Activated effector memory CD4-positive, alpha-beta T cell treated with Interleukin-2 at 50 U/mL for 16 hours (primary cell): Measurements from ENCODE around the gene ARHGAP25.
"Not testable (repeated sequence)": the region's sequence is repeated elsewhere in the genome, so short reads cannot be mapped to it uniquely, and the experiment has no call there.

Source experiments
- DNase-seq: peaks from one replicate; pipeline ENCODE4 v3.0.0-alpha.2; 2020

Gene ARHGAP25

DNA sequence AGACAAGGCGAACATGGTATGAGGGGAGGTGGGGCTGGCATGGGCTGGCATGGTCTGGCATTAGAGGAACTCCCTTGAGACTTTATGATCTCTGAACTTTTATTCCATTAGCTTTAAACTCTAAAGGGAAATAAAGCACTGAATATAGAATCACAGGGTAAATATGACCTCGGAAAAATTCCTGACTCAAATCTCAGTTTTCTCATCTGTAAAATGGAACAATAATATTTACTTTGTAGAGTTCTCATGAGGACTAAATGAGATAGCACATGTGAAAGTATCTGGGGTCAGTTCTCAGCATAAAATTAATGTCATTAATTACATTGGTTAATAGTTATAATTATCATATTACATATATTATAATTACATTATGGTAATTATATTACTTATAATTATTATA lies 65.9 kb downstream of the ARHGAP25 start:
- DNase-seq: no peak

DNA sequence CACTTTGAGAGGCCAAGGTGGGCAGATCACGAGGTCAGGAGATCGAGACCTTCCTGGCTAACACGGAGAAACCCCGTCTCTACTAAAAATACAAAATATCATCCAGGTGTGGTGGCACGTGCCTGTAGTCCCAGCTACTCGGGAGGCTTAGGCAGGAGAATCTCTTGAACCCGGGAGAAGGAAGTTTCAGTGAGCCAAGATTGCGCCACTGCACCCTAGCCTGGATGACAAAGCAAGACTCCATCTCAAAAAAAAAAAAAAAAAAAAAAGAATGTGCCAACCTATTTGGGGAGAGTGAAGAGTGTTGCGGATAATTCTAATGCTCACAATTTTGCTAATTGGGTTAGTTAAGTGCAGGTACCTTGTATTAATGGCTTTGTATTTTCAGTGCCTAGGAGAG lies 67.5 kb downstream of the ARHGAP25 start:
- not testable (repeated sequence) for DNase-seq

DNA sequence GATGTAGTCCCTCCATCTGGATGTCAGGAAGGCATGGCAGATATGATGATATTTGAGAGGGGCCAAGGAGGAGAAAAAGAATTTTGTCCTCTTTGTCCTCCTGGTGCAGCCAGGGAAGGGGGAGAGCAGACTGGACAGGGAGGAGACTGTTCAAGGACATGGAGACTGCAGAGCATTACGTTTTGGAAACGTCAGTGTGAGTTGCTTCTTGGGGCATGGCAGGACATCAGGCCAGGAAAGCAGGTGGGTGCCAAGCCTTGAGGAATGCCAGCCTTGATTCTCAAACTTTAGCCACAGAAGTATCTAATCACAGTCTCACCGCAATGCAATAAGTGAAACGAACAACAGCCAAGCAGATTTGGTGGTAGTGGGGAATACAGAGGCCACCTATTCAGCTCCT lies 70.4 kb downstream of the ARHGAP25 start:
- DNase-seq: no peak

DNA sequence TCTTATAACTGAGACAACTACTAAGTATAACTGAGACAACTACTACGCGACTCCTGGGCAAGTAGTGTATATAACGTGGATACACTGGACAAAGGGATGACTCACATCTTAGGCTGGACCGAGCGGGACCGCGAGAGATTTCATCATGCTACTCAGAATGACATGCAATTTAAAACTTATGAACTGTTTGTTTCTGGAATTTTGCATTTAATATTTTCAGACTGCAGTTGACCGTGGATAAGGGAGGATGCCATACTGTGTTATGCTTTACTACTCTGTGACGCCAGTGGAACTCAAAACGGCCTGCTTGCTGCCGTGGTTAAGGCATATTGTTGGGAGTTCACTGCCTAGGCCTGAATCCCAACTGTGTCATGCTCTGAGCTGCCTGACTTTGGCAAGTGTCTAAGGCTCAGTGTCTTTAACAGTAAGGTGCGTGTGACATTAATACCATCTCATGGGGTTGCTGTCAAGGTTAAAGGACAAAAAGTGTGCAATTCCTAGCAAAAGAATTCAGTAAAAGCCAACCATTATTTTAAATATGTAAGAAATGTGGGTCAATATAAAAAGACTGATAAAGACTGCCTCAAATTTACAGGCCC lies 72.0 kb downstream of the ARHGAP25 start:
- no peak for DNase-seq

DNA sequence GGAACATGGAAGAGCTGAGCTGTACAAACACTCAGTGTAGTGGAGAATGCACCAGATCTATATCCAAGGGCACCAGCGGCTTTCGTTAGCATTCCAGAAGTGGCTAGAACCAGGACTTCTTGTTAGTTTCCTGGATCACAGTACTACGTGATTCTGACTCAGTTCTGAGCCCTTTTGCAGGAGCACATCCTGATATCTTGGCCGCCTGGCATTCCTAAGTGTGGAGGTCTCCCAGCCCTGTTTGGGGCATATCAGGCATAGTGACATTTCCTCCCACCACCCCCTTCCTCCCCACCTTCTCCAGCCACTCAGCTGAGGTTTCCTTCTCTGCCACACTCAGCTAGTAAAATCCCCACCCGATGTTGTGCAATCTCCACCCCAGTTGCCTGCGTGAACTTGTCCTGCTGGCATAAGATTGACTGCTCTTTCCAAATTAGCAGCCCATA lies 73.2 kb downstream of the ARHGAP25 start:
- DNase-seq: no peak

DNA sequence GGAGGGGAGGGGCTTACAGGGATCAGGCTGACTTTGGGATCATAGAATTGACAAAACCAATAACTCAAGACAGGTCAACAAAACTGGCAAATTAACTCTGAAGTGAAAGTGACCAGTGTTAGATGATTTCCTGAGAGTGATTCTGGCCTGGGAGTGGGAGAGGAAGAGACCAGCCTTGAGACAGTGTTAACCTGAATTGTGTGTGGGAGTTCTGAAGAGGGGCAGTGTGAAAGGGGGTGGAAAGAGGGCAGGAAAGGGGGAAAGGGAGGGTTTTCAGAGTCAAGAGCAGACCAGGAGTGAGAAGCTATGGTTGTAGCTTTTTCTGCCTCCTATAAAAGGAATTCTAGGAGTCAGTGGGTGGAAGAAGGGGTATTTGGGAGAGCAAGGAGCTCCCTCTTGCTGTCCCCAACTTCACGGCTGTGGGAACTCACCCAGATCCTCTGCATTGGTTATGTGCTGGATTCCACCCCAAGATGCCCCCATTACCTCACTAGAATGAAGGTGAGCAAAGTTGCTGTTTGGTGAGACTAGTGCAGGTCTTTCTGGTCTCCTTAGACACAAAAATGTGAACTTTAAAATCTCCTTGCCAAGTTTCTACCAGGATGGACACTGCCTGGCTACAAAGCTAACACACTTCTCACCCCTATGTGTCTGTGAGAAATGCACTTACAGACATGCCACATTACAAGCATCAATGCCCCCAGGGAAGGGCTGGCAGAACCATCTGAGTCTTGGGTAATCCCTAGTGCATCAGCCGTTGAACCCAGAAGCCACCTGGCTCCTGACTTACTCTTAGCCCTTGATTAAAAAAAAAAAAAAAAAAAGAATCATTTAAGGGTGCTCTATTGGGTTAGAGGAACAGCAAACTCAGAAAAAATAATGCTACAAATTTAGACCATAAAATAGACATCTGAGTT lies 75.0 kb downstream of the ARHGAP25 start:
- DNase-seq: no peak

DNA sequence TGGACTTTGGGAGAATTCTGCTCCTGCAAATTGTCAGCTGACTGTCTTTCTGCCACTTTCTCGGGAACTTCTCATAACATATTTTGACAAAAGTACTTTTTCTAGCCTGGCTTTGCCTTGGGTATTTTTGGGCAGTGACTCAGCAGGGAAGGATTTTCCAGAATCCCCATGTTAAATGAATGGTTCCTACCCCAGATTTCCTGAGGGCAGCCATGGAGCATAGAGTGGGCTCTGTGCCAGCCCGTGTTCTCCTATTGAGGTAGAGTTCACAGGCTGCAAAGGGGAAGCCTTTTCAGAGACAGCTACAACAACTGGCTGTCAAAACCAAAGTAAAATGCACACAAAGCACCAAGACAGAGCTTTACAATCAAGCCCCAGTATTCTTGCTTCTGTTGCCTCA lies 76.8 kb downstream of the ARHGAP25 start:
- no peak for DNase-seq

DNA sequence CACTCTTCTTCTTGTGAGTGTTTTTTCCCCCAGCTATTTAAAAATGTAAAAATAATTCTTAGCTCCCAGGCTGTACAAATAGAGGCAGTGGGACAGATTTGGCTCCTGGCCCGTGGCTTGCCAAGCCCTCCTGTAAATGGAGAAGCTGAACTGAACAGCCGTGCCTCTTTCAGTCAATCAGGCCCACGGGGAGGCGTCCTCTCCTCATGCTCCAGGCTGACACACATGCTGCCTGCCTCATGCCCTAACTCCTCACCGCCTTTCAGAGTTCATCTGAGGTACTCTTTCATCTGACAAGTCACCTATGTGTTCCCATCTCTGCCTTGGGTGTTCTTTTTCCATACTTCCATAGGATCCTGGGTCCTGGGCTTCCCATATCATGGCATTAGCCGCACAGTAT lies 77.6 kb downstream of the ARHGAP25 start:
- no peak for DNase-seq

DNA sequence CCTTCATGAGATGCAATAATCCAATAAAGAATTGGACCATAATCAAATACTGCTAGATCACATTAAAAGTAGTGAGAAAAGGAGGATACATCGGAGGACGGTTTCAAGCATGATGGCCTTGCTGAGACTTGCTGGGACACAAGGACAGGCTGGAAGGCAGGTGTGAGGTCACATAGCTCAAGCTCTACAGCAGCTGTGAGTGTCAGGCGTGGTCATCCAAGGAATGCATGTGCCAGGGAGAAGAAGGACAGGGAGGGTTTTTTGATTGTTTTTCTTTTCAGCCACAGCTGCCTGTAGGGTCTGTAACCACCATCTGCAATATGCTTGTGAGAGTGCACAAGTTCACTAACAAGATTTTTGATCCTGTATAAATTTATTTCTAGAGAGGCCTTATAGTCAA lies 79.0 kb downstream of the ARHGAP25 start:
- DNase-seq: no peak

DNA sequence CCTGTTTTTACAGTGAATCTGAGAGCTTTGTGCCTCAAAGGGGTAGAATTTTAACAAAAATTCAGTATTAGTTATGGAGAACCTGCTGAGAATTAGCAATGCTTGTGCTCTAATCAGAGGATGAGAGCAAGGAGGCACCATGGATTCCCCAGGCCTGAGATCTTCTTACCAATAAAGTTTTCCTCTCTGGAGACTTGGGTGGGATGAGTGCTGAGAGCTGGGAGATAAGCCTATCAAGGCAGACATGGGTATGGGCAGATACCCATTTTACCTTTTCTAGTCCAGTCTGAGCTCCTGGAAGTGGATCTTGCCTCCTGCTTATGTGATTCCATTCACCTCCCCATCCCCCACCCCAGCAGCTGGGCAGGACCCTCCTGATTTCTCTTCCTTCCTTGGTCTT lies 82.7 kb downstream of the ARHGAP25 start:
- no peak for DNase-seq

DNA sequence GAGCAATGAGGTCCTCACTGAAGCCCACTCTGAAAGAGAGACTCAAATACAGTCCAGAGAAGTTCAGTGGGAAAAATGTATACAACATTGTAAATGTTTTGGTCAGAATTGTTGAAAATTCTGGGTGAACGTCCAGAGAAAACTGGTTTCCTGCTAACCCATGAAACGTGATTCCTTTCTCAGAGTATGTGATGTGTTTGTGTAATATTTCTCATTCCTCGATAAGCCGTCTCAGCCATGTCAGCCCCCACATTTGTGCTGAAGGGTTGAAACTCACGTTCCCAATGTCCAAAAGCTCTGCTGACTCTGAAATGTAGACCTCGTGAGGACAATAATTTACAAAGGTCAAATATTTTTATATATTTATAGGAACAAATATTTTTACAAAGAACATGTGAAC lies 84.9 kb downstream of the ARHGAP25 start:
- DNase-seq: no peak

DNA sequence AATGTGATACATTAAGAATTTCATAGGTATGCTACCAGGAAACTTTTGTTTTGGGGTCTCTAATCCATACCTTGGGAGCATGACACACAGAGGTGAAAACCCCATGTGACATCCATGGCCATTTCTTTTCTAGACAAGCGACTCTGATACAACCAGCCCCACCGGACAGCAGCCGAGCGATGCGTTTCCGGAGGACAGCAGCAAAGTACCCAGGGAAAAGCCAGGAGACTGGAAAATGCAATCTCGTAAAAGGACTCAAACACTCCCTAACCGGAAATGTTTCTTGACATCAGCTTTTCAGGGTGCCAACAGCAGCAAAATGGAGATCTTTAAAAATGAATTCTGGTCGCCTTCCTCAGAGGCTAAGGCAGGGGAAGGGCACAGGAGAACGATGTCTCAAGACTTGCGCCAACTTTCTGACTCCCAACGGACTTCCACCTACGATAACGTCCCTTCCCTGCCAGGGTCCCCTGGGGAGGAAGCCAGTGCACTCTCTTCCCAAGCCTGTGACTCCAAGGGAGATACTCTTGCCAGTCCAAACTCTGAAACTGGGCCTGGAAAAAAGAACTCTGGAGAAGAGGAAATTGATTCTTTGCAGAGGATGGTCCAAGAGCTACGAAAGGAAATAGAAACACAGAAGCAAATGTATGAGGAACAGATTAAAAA lies 87.7 kb downstream of the ARHGAP25 start:
- DNase-seq: no peak

DNA sequence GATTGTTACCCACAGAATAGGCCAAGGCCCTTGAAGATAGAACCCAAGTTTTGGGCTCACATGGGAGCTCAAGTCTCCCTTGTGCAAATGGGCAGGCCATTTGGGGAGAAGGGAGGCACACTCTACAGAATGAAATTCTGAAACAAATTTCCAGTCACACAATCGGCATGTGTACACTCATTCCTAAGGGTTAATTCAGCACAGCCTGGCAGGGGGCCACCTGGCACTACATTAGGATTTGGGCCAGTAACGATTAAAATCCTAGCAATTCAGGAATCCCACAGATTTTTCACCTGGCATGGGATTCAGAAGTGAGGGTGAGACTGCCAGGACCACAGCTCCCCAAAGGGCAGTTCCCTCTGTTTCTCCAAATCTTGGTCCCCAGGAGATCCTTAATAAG lies 90.2 kb downstream of the ARHGAP25 start:
- DNase-seq: no peak

DNA sequence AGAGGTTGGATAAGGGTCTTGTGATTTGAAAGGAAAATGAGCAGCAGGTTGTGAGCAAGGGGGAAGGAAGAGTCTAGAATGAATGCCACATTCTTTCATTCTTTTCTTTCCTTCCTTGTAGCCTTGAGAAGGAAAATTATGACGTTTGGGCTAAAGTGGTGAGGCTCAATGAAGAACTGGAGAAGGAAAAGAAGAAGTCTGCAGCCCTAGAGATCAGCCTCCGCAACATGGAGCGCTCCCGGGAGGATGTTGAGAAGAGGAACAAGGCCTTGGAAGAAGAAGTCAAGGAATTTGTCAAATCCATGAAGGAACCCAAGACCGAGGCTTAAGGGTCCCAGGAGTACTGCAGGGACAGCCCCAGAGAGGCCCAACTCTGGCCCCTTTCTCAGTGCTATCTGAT lies 91.3 kb downstream of the ARHGAP25 start:
- no peak for DNase-seq

DNA sequence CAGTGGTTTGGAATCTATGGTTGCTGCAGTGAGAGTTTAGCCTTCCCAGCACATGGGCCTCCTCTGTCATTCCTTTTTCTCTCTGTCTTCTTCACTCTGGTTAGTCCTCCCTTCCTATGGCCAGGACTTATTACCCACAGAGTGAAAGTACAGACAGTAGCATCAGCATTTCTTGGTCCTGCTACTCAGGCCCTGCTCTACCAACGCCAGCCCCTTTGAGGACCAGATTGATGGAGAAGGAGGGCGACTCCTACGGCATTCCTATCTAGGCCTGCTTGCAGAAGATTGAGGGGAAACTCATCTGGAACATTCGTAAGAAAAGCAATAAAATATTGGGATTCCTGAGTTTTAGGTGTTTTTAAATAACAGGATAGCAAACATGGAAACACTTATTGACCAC lies 93.1 kb downstream of the ARHGAP25 start:
- no peak for DNase-seq

DNA sequence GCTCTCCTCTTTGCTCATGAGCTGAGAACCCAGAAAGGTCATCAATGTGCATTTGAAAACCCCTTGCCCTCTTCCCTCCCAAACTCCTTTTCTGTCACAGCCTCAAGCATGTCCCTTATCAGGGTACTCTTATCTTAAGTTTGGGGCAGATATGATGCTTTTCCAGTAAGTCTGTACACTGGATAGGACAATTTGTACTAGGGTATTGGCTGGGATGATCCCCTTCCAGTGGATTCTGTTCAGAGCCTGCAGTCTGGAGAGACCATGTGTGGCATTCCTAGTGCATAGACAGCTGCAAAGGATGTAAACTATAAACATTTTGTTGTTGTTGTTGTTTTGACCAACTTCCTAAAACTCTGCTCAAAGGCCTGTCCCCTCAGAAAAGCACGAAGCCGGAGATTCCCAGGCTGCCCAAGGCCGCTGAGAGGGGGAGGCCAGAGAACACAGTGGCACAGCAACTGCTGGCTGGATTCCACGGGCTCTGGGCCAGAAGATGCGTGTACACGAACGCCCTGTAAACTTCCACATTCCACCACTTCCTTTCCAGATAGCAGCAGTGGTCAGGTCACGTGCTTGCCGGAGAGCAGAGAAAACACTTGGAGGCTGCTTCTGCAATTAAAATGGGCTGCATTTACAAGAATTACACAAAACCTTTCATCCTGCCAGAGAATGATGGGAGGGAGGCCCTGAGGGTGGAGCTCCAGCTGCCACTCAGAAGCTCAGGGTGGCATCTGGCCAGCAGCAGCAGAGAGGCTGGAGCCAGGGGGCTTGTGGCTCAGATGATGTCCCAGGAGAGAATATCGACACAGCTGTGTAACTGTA lies 94.5 kb downstream of the ARHGAP25 start:
- DNase-seq: peak; percentile 73

DNA sequence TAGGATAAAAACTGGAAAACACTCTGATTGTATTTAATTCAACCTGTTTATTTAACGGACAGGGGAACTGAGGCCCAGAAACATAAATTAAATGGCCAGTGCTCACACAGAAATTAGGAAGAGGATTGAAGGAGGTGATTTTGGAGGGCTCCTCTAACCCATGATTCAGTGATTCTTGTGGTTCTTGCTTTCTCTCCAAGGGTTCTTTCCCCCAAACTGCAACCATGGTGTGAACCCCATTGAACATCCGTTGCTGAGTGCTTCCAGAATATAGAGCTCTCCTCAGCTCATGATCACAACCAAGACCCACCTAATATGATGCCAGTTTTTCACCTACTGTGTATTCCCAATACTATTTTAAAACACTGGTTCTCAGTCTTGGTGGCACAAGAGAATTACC lies 95.1 kb downstream of the ARHGAP25 start:
- DNase-seq: no peak

DNA sequence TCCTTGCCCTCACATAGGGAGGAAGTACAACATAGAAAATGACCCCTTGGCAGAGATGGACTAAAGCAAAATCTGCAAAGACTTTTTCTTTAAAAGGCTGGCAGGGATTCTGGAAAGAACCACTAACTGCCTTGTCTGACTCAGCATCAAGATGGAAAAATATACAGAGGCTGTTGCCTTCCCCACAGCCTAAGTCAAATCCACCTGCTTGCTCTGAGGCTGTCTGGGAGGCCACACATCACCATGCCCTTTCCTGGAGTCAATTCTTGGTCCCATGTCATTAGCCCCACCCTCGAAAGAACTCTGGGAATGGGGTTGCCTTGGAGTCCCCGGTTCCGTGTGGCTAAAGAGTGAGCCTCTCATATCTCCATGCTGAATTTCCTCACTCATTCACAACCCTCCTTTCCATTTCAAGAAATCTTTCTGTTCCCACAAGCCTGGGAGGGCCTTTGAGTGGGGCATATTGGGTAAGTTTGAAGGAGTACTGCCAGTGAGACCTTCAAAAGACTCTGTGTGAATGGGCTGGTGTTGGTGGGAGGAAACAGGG lies 97.1 kb downstream of the ARHGAP25 start:
- no peak for DNase-seq

DNA sequence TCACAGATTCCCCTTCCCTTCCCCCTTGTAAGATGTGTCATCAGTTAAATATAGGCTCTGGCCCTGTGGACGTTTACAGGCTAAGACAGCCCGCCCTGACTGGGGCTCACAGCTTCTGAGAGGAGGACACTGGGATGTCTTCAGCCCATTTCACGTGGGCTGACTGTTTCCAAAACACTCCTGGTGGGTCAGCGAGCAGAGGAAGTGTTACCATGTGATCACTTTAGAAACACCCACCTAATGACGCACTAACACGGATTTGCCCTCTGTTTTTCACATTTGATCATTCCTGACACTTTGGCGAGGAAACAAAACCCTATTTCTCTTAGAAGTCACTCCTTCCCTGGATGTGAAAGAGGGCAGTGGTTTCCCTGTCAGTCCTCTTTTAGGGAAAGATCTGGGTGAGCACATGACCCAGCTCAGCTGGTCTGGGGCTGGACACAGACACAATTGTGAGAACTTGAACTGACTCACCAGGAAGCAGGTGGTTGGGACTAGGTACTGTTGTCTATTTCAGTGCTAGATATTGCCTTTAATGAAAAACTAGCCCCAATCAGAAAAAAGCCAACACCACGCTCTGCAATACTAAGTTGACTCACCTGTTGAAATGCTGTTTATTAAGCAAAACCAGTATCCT lies 97.7 kb downstream of the ARHGAP25 start:
- DNase-seq: no peak

DNA sequence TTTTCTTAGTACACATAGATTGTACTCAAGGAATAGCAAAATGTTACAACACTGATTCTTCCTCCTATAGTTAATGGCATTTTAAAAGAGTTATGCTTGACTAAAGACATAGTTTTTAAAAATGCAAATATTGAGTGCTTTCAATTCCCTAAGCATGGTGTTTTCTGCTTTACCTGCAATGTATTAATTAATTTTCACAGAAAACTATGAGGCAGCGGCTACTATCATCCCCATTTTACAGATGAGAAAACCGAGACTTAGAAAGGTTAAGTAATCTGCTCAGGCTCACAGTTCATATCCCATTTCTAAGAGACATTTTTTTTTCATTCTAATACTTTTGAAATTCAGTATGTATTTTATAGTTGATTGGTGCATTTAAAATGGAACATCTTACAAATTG lies 98.6 kb downstream of the ARHGAP25 start:
- no peak for DNase-seq

DNA sequence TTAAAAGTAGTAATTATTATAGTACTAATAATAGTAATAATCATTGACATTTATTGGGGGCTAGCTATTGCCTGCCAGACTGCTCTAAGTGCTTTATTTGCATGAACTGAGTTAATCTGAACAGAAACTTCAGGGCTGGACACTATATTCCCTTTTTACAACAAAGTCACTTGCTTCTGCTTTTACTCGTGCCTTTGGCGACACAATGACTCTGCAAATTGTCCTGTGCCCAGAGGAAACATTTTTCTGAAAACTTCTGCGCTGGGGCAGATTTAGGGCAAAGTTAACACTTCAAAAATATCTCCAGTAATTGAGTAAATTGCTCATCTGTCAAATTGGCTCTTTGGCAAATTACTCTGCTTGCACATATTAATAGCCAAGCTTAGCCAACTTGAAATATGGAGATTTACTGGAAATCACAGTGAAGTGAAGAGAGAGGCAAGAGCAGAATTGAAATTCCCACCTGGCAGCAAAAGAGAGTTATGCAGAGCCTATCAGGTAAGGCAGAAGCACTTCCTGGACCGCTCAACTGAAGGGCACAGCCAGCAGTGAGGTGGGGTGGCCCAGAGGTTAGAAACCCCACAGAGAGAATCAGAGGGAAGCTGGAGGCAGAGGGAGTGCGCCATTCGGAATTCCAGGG lies 100.2 kb downstream of the ARHGAP25 start:
- no peak for DNase-seq

DNA sequence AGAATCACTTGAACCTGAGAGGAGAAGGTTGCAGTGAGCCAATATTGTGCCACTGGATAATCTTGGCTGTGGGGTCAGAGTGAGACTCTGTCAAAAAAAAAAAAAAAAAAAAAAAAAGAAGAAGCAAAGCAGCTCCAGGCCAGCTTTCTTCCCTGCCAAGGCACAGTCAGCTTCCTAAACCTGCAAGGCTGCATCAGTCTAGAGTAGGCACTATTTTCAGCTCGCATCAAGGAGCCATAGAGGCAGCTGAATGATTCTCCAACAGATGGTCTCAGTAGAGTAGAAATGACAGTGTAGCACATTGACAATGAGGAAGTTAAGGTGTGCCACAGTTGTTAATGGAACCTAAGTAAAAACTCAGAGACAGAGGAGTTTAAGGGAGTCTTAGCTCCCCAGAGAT lies 101.0 kb downstream of the ARHGAP25 start:
- no peak for DNase-seq
